HepG2 (cell line): ENCODE results near the gene UTP4. TPM values are rescaled to one million over a fixed set of nuclear protein-coding genes. Genes with fewer than 3 reads are reported as not detected.

Experiments
- BRD4 ChIP-seq: sonication (generic); formaldehyde crosslinking; IDR thresholded peaks from 2 replicates; pipeline ENCODE4 v1.4.0; 2020; ENCODE audit warnings: missing genetic modification reagents
- CCDC6 ChIP-seq: sonication (generic); formaldehyde crosslinking; IDR thresholded peaks from 2 replicates; pipeline ENCODE4 v1.8.1; 2022; ENCODE audit warnings: mild to moderate bottlenecking, missing genetic modification reagents, moderate library complexity
- DNMT3B ChIP-seq: conservative IDR thresholded peaks from 2 replicates; pipeline ENCODE4 v1.6.1; 2016; ENCODE audit warnings: missing biosample characterization, control low read depth
- KDM6A ChIP-seq: IDR thresholded peaks from 2 replicates; pipeline ENCODE4 v1.6.1; 2016; ENCODE audit warnings: low read depth
- KMT2A ChIP-seq: sonication (generic); formaldehyde crosslinking; IDR thresholded peaks from 2 replicates; pipeline ENCODE4 v1.4.0; 2020; ENCODE audit warnings: missing genetic modification reagents
- REL ChIP-seq: sonication (generic); formaldehyde crosslinking; conservative IDR thresholded peaks from 2 replicates; pipeline ENCODE4 v1.8.0; 2022; ENCODE audit warnings: mild to moderate bottlenecking, missing genetic modification reagents, moderate library complexity
- SNAI1 ChIP-seq: sonication (generic); formaldehyde crosslinking; IDR thresholded peaks from 2 replicates; pipeline ENCODE4 v1.5.0; 2020; ENCODE audit warnings: mild to moderate bottlenecking, missing genetic modification reagents, borderline replicate concordance
- TGIF2 ChIP-seq: IDR thresholded peaks from 2 replicates; pipeline ENCODE4 v1.6.1; 2016; ENCODE audit warnings: control low read depth, missing compliant biosample characterization
- ZFP1 ChIP-seq: IDR thresholded peaks from 2 replicates; pipeline ENCODE4 v1.6.1; 2016
- ZNF296 ChIP-seq: sonication (generic); formaldehyde crosslinking; conservative IDR thresholded peaks from 2 replicates; pipeline ENCODE4 v1.5.0; 2020; ENCODE audit warnings: mild to moderate bottlenecking, missing genetic modification reagents
- ZNF776 ChIP-seq: sonication (generic); formaldehyde crosslinking; IDR thresholded peaks from 2 replicates; pipeline ENCODE4 v1.4.0; 2020; ENCODE audit warnings: mild to moderate bottlenecking, missing genetic modification reagents
- ZSCAN12 ChIP-seq: sonication (generic); formaldehyde crosslinking; IDR thresholded peaks from 2 replicates; pipeline ENCODE4 v1.9.0; 2021; ENCODE audit warnings: mild to moderate bottlenecking, missing genetic modification reagents
- polyA plus RNA-seq, 8 experiments: library from polyadenylated mRNA; depleted of rRNA in 3 of 8; stranded (reverse) in 7 of 8; unstranded in 1 of 8; fragments of >200 nt; fragmentation: Illumina TruSeq in 4 of 8; extraction: Trizol in 4 of 8; gene quantifications; 2 replicates each; pipeline versions ENCODE4 v1.2.1 to v1.2.3, GENCODE V29; 2011 to 2016; ENCODE audit warnings: low read depth in 4 of 8, missing spikeins in 1 of 8, mixed read lengths in 1 of 8; ENCODE audit not compliant: insufficient read depth in 1 of 8
- total RNA-seq, 5 experiments: library from RNA; depleted of rRNA; stranded (reverse); fragments of >200 nt; fragmentation: Illumina TruSeq; extraction: Trizol; gene quantifications; 2 replicates each; pipeline ENCODE4 v1.2.3, GENCODE V29; 2016; ENCODE audit warnings: low read depth in 1 of 5
- TF ChIP-seq, protein P1 (sequence below): sonication (generic); formaldehyde crosslinking; IDR thresholded peaks from 2 replicates; pipeline ENCODE4 v1.8.1; 2023; ENCODE audit warnings: mild to moderate bottlenecking, missing genetic modification reagents
- TF ChIP-seq, protein P2 (sequence below): conservative IDR thresholded peaks from 2 replicates; pipeline ENCODE4 v1.6.1; 2018; ENCODE audit warnings: missing genetic modification reagents
- TF ChIP-seq, protein P3 (sequence below): sonication (generic); formaldehyde crosslinking; IDR thresholded peaks from 2 replicates; pipeline ENCODE4 v1.8.0; 2022; ENCODE audit warnings: missing genetic modification reagents, mild to moderate bottlenecking, inconsistent platforms, borderline replicate concordance
- TF ChIP-seq, protein P4 (sequence below): sonication (generic); formaldehyde crosslinking; conservative IDR thresholded peaks from 2 replicates; pipeline ENCODE4 v1.8.0; 2022; ENCODE audit warnings: mild to moderate bottlenecking, moderate library complexity, missing genetic modification reagents
- TF ChIP-seq, protein P5 (sequence below): sonication (generic); formaldehyde crosslinking; IDR thresholded peaks from 2 replicates; pipeline ENCODE4 v1.4.0; 2020; ENCODE audit warnings: missing genetic modification reagents
- TF ChIP-seq, protein P6 (sequence below): sonication (generic); formaldehyde crosslinking; IDR thresholded peaks from 2 replicates; pipeline ENCODE4 v1.9.0; 2021; ENCODE audit warnings: missing genetic modification reagents, borderline replicate concordance

The UTP4 gene
- total and polyA plus RNA-seq, 2 of the 13 experiments (the other 11 are each of a cell fraction or from before 2014, with no cell fraction given) = 30.0 to 85.8 TPM

DNA sequence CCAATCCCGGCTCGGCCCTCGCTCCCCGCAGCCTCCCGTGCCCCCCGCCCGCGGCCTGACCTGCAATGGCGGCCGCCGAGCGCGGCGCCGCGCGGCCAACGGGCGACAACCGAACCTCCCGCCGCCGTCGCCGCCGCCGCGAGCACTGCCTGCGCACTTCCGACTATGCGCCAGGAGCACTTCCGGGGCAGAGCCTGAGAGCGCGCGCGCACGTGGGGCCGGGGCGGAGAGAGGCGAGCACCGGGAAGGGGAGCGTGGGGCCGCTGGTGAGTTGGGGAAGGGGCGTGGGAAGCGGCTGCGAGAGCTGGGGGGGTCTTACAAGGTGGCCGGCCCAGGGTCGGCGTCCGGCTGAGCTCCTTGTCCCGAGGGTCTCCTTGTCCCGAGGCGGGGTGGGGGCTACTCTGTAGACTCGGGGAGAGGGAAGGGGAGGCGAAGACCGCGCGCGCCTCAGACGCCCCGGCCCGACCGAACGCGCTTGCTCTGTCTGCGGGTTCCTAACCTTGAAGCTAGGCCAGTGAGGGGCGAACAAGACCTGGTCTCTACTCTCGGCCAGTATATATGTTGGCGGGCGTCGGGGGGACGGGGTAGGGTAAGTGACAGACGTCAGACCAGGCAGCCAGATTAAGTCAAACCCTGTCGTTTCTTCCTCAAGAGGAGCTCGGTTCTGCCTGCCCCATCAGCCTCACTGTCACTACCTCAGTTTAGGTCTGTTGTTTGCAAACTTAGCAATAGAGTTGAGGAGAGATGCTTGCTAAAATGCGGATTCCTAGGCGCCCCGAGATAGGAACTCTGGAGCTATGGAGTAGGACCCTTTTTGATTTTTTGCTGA, at the start of gene UTP4, which contains the start of gene CHTF8 (continued):
- peak; percentile 42; the same call in 1 of the 2 replicates for TF ChIP-seq ZNF776 (CRISPR knock-in tag)
- TF ChIP-seq, protein P1, sequence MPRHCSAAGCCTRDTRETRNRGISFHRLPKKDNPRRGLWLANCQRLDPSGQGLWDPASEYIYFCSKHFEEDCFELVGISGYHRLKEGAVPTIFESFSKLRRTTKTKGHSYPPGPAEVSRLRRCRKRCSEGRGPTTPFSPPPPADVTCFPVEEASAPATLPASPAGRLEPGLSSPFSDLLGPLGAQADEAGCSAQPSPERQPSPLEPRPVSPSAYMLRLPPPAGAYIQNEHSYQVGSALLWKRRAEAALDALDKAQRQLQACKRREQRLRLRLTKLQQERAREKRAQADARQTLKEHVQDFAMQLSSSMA (CRISPR knock-in tag) = peak; percentile 74
- peak; percentile 92 for TF ChIP-seq CCDC6 (CRISPR knock-in tag)
- no peak for TF ChIP-seq DNMT3B (CRISPR knock-in tag)
- TF ChIP-seq, protein P2, sequence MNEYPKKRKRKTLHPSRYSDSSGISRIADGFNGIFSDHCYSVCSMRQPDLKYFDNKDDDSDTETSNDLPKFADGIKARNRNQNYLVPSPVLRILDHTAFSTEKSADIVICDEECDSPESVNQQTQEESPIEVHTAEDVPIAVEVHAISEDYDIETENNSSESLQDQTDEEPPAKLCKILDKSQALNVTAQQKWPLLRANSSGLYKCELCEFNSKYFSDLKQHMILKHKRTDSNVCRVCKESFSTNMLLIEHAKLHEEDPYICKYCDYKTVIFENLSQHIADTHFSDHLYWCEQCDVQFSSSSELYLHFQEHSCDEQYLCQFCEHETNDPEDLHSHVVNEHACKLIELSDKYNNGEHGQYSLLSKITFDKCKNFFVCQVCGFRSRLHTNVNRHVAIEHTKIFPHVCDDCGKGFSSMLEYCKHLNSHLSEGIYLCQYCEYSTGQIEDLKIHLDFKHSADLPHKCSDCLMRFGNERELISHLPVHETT = no peak; the same call in 1 of the 2 replicates
- TF ChIP-seq SNAI1 = no peak
- TF ChIP-seq ZNF296 (CRISPR knock-in tag) = no peak; the same call in 1 of the 2 replicates
- TF ChIP-seq, protein P3, sequence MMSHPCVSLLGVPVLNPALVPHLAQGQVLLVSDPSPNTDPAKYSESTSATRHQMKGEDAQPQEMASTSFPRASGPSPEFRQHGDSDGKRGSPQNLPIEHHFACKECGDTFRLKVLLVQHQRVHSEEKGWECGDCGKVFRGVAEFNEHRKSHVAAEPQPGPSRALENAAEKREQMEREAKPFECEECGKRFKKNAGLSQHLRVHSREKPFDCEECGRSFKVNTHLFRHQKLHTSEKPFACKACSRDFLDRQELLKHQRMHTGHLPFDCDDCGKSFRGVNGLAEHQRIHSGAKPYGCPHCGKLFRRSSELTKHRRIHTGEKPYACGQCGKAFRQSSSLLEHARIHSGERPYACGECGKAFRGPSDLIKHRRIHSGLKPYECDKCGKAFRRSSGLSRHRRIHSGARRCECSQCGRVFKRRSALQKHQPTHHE (CRISPR knock-in tag) = peak; percentile 41; the same call in 1 of the 2 replicates
- TF ChIP-seq, protein P4, sequence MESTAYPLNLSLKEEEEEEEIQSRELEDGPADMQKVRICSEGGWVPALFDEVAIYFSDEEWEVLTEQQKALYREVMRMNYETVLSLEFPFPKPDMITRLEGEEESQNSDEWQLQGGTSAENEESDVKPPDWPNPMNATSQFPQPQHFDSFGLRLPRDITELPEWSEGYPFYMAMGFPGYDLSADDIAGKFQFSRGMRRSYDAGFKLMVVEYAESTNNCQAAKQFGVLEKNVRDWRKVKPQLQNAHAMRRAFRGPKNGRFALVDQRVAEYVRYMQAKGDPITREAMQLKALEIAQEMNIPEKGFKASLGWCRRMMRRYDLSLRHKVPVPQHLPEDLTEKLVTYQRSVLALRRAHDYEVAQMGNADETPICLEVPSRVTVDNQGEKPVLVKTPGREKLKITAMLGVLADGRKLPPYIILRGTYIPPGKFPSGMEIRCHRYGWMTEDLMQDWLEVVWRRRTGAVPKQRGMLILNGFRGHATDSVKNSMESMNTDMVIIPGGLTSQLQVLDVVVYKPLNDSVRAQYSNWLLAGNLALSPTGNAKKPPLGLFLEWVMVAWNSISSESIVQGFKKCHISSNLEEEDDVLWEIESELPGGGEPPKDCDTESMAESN (CRISPR knock-in tag) = no peak; the same call in 1 of the 2 replicates
- TF ChIP-seq ZFP1 (CRISPR knock-in tag) = no peak
- peak; percentile 73; the same call in 1 of the 2 replicates for TF ChIP-seq REL (CRISPR knock-in tag)
- TF ChIP-seq, protein P5, sequence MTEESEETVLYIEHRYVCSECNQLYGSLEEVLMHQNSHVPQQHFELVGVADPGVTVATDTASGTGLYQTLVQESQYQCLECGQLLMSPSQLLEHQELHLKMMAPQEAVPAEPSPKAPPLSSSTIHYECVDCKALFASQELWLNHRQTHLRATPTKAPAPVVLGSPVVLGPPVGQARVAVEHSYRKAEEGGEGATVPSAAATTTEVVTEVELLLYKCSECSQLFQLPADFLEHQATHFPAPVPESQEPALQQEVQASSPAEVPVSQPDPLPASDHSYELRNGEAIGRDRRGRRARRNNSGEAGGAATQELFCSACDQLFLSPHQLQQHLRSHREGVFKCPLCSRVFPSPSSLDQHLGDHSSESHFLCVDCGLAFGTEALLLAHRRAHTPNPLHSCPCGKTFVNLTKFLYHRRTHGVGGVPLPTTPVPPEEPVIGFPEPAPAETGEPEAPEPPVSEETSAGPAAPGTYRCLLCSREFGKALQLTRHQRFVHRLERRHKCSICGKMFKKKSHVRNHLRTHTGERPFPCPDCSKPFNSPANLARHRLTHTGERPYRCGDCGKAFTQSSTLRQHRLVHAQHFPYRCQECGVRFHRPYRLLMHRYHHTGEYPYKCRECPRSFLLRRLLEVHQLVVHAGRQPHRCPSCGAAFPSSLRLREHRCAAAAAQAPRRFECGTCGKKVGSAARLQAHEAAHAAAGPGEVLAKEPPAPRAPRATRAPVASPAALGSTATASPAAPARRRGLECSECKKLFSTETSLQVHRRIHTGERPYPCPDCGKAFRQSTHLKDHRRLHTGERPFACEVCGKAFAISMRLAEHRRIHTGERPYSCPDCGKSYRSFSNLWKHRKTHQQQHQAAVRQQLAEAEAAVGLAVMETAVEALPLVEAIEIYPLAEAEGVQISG (CRISPR knock-in tag) = peak; percentile 94
- TF ChIP-seq BRD4 (CRISPR knock-in tag) = no peak
- TF ChIP-seq TGIF2 (CRISPR knock-in tag) = peak; percentile 57; the same call in 1 of the 2 replicates
- TF ChIP-seq KDM6A = no peak
- no peak for TF ChIP-seq ZSCAN12 (CRISPR knock-in tag)
- peak; percentile 82 for TF ChIP-seq KMT2A (CRISPR knock-in tag)
- TF ChIP-seq, protein P6, sequence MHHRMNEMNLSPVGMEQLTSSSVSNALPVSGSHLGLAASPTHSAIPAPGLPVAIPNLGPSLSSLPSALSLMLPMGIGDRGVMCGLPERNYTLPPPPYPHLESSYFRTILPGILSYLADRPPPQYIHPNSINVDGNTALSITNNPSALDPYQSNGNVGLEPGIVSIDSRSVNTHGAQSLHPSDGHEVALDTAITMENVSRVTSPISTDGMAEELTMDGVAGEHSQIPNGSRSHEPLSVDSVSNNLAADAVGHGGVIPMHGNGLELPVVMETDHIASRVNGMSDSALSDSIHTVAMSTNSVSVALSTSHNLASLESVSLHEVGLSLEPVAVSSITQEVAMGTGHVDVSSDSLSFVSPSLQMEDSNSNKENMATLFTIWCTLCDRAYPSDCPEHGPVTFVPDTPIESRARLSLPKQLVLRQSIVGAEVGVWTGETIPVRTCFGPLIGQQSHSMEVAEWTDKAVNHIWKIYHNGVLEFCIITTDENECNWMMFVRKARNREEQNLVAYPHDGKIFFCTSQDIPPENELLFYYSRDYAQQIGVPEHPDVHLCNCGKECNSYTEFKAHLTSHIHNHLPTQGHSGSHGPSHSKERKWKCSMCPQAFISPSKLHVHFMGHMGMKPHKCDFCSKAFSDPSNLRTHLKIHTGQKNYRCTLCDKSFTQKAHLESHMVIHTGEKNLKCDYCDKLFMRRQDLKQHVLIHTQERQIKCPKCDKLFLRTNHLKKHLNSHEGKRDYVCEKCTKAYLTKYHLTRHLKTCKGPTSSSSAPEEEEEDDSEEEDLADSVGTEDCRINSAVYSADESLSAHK (CRISPR knock-in tag) = 0 out of 2 replicates have a peak, but pooled peaks have one; percentile 35
